Measurements from ENCODE around the gene NCAM1.

The NCAM1 gene

DNA sequence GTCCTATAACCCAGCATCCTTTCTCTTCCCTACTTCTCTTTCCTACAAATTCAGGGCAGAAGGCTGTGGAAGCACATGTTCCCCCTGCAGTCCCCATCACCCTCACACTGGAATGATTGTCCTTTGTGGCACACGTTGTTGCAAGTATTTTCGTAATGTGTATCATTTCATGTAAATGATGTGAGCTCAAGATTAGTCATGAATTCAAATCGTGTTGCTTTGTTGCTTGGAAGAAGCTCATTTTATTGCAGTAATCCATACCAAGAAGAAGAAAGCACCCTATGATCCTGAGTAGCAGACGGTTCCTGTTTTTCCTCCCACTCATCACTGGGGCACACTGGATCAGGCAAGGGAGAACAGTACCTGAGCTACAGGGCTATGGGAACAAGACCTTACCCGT lies 173.4 kb downstream of the NCAM1 start:
- DNase-seq = no peak

DNA sequence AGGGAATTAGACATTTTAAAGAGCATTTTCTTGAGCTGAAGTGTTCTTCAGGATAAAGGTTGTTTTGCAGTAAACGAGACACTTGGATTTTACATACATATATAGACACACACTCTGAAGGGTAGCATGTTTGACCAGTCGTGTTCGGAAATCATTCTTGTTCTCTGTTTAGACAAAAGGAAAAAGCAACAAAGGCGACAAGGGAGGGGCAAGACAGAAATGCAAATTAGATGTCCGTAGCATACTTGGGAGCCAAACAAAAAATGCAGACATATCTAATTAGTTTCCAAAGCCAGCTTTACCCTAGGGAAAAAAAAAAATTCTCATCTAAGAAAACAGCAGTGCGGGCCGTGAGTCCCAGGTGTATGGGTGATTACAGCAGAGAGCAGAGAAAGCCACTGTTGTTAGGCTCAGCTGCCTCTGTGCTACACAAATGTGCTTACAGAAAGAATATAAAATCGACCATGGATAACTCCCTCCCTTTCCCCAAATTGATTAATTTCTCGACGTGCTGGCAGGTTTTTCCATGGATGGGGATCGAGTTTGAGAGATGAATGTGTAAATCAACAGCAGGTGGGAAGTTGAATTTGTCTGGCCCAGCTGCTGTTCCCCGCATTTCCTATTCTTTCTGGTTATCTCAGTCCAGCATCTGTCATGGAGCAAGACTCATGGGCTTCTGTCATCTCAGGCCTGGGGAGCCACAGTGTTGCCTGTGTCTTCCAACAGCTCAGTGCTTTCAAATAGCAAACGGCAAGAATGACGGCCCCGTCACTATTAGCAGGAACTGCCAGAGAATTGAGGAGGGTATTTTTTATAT lies 176.7 kb downstream of the NCAM1 start:
- no peak for DNase-seq

DNA sequence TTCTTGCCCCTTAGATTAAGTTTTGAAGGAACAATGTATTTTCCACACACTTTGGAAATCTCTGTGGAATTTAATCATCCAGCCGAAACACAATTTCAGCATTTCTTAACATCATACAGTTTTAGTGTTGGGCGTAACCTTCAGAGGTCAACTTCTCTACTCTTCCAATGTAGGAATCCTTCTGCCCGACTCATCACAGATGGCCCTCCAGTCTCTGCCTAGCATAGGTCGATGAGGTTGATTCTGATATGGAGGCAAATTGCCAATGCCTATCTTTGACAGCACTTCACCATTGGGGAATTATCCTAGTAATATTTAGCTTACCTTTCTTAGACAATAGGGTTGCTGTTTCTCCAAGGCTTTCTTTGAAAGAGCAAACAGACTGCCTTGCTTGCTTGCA lies 177.5 kb downstream of the NCAM1 start:
- no peak for DNase-seq

DNA sequence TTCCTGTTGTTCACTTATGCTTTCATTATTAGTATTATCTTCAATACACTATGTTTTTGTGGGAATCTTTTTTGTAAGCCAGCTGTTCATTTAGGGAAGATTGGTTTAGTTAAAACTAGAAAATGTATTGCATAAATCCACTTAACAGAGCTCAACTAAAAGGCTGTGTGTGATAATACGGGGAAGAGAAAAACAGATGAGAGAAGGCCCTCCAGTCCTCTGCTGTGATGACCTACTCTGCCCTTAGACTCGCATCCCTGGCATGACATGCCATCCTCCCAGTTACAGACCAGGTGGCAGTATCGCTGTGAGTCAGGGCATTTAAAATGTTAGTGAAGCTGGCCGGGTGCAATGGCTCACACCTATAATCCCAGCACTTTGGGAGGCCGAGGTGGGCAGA lies 179.8 kb downstream of the NCAM1 start:
- no peak for DNase-seq

DNA sequence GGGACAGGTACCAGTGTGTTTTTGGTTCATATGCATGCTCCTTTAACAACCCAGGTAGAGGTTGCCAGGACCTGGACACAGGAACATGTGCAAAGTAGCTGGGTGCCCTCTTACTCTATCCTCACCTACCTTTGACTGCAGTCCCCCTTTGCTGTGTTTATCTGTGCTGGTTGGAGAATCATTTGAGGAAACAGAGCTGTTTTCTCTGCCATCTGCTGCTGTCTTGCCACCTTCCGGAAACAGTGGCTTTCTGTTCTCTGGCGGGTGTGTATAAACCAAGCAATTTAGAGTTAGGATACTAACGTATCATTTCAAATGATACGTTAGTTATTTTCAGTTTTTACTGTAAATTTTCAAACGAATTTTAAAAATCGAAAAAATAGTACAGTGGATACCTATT lies 181.3 kb downstream of the NCAM1 start:
- no peak for DNase-seq

DNA sequence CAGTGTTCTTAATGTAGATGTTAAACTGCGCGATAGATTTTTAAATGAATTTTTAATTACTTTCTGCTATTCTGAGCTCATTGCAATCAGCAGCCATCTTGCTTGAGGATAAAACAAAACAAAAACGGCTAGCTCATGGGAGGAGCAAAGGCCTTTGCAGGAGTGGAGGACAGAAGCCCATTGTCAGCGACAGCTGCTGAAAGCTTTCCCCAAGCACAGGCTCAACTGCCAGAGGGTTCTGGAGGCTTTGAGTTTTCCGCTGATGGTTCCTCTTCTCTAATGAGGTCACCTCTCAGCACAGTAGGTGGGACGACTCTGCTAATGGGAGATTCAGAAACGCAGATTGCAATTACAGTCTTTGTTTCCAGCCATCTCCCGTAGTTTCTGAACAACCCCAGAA lies 186.0 kb downstream of the NCAM1 start:
- no peak for DNase-seq

DNA sequence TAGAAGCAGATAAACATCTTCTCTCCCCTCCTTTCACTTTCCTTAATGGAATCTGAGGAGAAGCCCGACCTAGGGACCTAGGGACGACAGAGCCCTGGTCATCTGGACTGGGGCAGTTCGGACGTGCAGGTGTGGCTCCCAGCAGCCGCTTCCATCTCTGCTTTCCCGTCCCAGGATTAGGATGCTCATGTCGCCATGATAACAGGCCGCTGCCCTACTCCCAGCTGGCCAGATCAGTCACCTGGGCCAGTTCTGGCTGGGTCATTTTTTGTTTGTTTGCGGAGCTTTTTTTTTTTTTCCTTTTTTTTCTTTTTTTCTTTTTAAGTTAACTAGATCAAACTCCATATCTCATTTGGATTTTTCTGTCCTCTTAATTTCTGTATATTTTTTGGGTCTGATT lies 186.9 kb downstream of the NCAM1 start:
- no peak for DNase-seq

DNA sequence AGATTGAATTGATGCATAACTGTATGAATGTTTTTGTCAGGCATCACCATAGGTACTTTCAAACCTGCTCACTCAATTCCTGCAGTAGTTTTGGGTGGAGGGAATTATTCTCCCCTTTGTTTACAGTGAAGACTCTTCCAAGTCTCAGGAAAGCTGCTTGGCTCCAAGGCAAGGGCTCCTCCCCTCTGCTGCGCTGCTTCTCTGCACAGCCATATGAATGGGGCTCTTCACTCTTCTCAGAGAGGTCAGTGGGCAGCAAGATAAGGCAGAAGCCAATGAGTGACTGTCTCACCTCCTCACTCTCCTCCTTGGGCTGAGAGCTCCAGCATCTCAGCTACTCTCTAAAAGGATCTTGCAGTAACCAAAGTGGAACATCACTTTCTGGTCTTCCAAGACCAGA lies 187.4 kb downstream of the NCAM1 start:
- DNase-seq = no peak

DNA sequence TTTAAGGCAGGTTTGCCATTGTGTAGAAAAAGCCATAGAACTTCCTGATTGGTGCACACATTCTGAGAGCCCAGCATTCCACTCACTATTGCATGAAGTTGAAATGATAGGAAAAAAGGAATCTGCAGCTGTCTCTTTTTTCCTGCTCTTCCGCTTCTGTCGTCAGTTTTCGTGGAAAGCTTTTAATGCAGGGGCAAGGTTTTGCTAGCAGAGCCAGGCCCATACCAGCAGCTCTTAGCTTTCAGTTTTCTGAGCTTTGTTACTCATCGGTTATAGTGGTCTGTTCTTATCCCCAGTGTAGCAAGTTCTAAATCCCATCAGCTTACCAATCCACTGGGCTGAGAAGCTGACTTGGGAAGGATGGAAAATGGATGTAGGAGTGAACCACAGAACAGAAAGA lies 190.3 kb downstream of the NCAM1 start:
- DNase-seq = no peak

DNA sequence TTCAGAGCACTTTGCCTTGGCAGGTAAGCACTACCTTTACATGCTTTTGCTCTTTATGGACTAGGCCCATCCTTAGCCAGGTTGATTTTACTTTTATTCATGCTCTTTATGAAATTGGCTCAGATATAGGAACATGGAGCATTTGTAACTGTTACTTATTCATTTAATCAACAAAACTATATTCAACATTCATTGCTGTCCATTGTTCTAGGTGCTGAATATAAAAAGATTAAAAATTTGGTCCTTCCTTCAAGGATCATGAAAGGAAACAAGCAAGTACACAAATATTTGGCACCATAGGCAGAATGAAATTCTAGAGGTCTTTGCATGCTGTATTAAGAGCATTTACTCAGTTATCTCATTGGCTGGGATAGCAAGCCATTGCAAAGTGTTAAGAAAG lies 191.3 kb downstream of the NCAM1 start:
- DNase-seq = no peak

DNA sequence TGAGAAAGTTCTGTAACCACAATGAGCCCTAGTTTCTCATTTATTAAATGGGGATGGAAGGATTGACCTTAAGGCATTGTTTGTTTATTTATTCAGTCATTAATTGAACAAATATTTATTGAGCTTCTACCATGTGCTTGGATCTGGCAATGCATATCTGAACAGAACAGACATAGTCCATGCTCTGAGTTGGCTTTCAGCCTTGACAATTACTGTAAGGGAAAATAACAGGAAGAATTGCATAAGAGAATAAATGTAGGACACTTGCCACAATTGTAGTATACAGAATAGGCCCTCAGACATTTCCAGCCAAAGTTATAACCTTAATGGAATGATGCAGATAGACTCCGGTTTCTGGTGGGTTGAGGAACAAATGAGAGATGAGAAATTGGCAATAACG lies 192.6 kb downstream of the NCAM1 start:
- DNase-seq = no peak

DNA sequence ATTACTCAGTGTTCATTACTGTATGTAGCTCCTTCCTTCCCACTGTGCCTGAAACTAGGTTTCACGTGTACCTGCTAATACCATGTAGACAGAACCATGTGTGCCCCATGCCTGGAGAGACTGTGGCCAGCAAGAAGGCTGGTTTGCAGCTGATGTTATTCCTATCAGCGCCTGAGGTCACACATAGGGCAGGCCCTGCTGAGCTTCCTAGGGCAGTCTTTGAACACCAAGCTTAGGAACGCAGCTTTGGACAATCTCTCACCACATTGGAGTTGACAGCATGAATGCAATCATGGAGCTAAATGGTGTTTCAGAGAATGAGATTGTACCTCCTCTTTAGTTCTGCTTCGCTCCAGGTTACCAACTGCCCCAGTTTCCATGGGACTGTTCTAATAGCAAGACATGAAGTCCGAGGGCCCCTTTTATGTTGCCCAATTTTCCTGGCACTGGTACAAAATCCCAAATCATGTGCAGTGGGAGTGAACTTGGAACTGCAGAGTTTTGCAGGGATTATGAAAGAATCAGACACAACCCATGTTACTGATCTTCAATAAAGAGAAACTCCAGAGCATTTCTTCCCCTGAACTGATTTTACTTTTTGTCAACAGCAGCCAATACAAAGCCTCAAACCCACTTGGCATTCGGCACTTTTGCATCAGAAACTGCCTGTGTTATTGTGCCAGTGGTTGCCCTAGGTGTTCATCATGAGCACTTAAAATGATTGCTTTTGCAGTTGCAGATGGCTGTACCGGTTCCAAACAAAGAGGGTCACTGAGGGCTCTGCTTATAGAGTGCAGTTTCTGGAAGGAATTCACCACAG lies 199.0 kb downstream of the NCAM1 start:
- DNase-seq = peak; percentile 81

DNA sequence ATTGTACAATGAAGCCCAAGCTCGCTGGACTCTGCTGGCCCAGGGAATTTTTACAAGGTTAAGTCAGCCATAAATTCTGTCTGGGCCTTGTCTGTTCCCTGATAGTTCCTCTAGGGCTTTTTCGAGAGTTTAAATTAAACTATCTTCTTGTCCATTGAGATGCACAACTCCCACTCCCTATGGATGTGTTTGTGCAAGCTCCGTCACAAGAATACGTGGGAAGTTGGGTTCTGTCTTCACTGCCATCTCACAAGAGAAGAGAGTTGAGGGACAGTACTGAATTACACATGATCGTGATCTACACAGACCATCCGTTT lies 199.5 kb downstream of the NCAM1 start:
- no peak for DNase-seq

DNA sequence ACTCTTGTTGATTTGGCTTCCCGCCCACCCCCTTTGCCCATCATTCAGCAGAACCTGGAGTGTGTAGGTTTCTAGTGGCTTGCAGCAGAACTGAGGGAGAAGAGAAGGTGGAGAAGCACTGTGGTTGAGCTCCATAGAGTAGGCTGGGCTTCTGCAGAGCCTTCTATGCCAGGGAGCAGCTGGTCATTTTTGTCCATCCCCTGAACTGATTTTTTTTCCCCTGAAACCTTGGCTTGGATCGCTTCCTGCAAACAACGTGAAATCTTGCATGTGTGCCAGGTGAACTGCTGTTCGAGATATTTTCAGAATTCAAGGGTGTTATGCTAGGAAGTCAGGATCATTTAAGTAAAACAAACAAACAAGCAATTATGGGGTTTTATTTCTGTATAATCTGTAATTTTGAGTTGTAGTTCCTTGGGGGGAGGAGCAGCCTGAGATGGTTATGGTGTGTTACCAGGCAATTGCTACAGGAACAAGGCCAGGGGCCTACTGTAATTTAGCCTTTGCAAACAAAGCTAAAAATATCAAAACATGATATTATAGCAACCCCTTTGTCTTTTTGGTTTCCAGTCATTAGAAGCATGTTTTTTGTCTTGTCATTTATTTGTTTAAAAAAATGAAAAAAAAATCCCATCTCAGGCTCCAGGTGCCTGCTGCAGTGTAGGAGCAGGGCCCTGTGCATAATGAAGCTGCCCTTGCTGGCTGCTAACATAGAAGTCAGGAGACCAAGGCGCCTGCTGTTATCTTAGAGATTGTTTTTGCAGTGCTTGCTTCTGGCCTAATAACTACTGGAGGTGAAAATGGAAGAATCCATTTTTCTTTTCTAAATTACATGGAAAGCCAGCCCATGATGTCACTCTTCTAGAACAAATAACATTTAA lies 200.7 kb downstream of the NCAM1 start:
- DNase-seq = peak; percentile 61

DNA sequence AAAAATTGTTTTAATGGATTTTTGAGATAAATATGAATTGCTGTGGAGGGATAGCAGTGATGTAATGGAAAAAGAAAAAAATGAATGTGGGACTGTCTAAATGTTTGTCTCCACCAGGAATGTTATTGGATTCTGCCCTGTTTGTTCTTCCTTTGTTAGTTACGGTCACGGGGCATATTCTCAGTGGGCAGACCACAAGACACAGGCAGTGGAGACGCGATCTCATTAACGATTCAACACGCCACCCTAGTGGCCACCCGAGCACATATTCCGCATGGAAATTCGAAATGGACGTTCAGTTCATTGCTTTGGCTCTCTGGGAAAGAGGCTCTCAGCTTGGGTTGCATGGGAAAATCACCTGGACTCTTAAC lies 201.4 kb downstream of the NCAM1 start:
- DNase-seq = peak; percentile 44

DNA sequence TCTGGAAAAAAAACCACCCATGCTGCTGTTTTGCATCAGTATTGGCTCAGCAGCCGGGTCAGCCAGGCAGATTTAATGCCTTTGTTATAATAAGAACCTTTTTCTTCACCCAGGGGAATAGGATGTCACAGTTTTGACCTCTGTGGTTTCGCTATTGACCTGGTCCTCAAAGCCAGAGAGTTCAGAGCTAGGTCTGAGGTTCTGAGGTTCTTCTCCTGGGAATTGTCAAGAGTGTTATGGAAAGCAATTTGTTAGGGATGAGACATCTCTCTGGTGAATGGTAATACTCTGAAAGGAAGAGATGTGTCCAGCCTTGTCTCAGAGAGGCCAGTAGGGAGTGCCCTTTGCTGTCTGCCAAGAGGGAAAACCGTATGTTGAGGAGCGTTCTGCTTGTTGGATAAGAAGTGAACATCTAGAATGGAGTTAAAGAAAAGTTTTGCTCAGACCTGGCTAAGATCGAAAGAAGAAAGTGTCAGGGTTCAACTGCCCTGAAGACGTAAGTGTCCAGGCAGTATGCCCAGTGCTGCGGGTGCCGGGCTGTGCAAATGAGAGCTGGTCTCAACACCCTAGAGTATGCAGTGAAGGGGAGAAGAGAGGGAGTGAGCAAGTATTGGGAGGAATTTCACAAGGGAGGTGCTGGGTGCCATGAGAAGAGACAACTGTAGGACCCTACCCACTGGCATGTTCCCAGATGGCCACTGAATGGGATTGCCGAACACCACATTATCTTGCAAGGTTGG lies 202.2 kb downstream of the NCAM1 start:
- DNase-seq = no peak

DNA sequence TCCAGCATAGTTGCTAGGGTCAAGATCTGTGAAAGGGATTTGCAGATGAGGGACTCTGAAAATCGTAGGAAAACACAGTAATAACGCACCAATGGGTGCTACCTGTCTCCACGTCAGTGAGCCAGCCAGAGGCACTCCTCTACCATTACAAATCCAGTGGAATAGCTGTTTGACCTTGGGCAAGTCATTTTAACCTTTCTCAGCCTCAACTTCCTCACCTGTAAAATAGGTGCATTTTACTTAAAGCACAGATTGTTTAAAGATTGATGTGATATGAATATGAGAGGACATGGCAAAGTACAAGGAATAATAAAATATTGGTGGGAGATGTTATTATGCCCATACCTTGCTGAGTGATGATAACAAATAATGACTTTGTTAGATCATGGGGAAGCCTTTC lies 205.1 kb downstream of the NCAM1 start:
- DNase-seq = no peak

DNA sequence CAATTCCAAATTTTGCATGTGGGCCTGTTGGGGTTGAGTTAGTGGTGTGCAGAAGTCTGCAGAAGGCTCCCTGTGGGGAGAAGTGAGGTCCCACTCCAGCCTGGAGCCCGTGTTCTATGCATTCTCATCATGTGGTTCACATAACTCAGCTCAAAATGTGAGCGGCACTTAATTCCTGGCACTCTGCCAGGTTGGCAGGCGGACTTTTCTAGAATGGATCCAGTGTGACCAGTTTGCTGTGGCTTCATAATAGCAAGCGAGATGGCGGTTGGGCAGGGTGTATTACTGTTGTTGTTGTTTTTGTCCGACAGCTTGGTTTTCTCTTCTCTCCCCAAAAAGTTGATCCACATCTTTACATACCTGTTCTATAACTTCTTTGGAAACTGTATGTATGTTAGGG lies 206.4 kb downstream of the NCAM1 start:
- peak; percentile 61 for DNase-seq

DNA sequence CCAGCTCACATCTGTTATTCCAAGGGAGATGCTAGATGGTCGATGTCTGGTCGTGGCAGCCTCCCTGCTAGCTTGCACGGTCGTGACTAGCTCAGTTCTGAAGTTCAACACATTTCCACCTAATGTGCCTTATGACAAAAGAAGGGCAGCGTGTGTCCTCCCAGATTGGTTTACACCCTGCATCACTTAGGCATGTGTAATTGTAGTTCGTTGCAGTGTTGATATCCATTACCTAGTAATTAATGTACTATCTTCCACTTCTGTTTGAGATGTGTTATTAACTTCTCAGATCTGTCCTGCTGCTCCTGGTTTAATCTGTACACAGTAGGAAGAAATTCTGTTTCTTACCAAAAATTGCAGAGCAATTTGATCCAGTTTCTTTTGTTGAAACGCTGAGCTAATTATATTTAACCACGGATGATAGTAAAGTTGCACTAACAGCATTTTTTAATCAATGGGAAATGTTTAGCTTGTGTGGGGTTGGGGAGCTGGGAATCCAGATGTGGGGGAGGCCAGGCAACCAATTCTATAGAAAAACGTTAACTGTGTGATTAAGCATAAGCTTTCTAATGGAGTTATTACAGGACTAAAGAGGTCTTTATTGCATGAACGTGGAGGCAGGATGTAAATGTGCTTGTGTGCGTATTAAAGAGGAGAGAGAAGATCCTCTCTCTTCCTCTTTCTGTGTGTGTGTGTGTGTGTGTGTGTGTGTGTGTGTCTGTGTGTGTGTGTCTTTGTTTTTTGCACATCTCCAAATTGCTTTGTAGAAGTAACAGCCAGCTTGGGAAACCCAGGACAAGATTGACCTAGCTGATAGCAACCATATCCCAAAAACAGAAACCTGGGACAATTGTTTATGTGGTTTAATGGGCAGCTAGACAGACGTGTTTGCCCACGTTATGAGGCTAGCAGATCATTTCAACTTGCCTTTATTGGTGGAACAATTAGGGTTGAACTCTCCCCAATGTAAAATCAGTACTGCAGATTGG lies 207.4 kb downstream of the NCAM1 start:
- DNase-seq = peak; percentile 93

DNA sequence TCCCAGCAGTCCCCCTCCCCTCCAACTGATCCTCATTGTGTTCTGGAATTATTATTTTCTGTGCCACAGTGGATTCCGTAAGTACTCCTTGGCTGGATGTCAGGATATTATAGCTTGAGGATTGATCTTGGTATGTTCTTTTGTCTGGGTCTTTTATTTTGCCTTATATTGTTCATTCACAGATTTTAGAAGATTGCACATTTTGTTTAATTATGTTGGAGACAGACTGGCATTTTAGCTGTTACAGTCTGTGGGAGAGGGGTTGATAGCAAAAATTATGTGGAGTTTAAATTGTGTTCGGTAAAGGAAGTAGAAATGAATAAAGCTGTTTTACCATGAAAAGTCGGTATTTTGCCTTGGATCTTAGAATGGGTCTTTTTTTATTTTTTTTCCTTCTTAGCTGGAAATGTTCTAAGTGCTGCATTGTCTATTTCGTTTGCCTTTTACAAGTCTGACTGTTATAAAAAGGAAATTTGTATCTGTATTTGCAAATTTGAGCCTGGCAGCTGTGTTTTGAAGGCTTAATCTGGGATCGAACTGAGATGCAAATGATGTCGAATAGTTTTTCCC lies 211.2 kb downstream of the NCAM1 start:
- peak; percentile 22 for DNase-seq

DNA sequence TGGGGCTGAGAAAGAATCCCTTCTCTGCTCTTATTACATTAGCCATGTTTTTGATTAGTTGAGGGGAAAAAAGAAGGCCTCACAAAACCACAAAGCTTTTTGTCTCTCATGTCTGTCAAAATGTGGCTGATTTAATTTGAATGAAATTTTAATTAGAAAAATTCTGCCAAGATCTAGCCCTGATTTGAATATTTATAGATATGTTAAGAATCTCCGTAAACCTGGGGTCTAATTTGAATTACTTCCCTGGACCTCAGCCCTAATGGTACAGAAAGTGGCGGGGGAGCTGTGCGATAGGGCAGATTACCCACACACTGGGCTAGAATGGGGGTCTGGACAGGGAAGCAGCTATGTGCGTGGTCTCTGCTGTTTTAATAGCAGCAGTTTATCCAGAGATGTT lies 211.9 kb downstream of the NCAM1 start:
- DNase-seq = no peak
